ENCODE measurements around the gene HAL. TPM values are rescaled to one million over a fixed set of nuclear protein-coding genes. Genes with fewer than 3 reads are reported as not detected.
"Not testable (repeated sequence)": the region's sequence is repeated elsewhere in the genome, so short reads cannot be mapped to it uniquely, and the experiment has no call there.

Gene HAL
- total and polyA plus RNA-seq, 4 donors: 0.39 to 1.4 (median 0.63) TPM; not detected in 1

- ATAC-seq (ENCODE audit: low FRiP score) (no peak), DNase-seq (no peak)
- no peaks in the 10 kb centered on the region for H3K9me3 ChIP-seq (ENCODE audit: control insufficient read depth, low read length)
- H3K4me3 ChIP-seq (ENCODE audit: low read length in 2 of 2): no peak overlapping the region
- no peaks in the 10 kb centered on the region for H3K4me1 ChIP-seq (ENCODE audit: control insufficient read depth in 1 of 2, insufficient read depth in 2 of 2, low read length in 2 of 2)
- WGBS, 2 donors: 62 to 73% methylated on average over 4 of the region's 4 CpGs
- H3K27ac ChIP-seq (ENCODE audit: low read depth in 1 of 2, low read length in 2 of 2): no peak overlapping the region
- H3K27me3 ChIP-seq (ENCODE audit: control insufficient read depth in 1 of 2, insufficient read depth in 2 of 2, low read length in 1 of 2): no peaks in the 10 kb centered on the region
- no peaks in the 10 kb centered on the region for H3K36me3 ChIP-seq (ENCODE audit: control insufficient read depth in 1 of 2, insufficient read depth in 2 of 2, low read length in 1 of 2)
- intact Hi-C loops (cut with DNase I): no loop called here
These were observed 23.2 kb downstream of the HAL start for GRCh38 chr12:95972832-95973456.

GRCh38 chr12:95970905-95971304 is 25.2 kb downstream of the HAL start:
- Histone ChIP-seq H3K9me3 (ENCODE audit: control insufficient read depth, low read length) (no peaks in the 10 kb centered on the region), H3K4me1 (ENCODE audit: control insufficient read depth in 1 of 2, insufficient read depth in 2 of 2, low read length in 2 of 2) (no peaks in the 10 kb centered on the region), H3K27ac (ENCODE audit: low read depth in 1 of 2, low read length in 2 of 2) (no peak overlapping the region), H3K4me3 (ENCODE audit: low read length in 2 of 2) (no peak overlapping the region), H3K36me3 (ENCODE audit: control insufficient read depth in 1 of 2, insufficient read depth in 2 of 2, low read length in 1 of 2) (no peaks in the 10 kb centered on the region), H3K27me3 (ENCODE audit: control insufficient read depth in 1 of 2, insufficient read depth in 2 of 2, low read length in 1 of 2) (no peaks in the 10 kb centered on the region)
- DNase-seq (no peak), ATAC-seq (ENCODE audit: low FRiP score) (no peak)
- intact Hi-C loops (cut with DNase I): no loop called here
- WGBS, 2 donors: 50 to 52% methylated on average over 7 of the region's 7 CpGs

GRCh38 chr12:95969116-95969515 is 27.0 kb downstream of the HAL start:
- H3K4me3 ChIP-seq (ENCODE audit: low read length in 2 of 2); H3K9me3 ChIP-seq (ENCODE audit: control insufficient read depth, low read length); H3K4me1 ChIP-seq (ENCODE audit: control insufficient read depth in 1 of 2, insufficient read depth in 2 of 2, low read length in 2 of 2); ATAC-seq (ENCODE audit: low FRiP score); H3K27ac ChIP-seq (ENCODE audit: low read depth in 1 of 2, low read length in 2 of 2); intact Hi-C loops (cut with DNase I); H3K27me3 ChIP-seq (ENCODE audit: control insufficient read depth in 1 of 2, insufficient read depth in 2 of 2, low read length in 1 of 2); DNase-seq; H3K36me3 ChIP-seq (ENCODE audit: control insufficient read depth in 1 of 2, insufficient read depth in 2 of 2, low read length in 1 of 2): not testable (repeated sequence)
- 93 to 96% methylated on average over 21 to 28 of the region's 28 CpGs for WGBS, 2 donors

- Histone ChIP-seq H3K27ac (ENCODE audit: low read depth in 1 of 2, low read length in 2 of 2) (no peak overlapping the region), H3K9me3 (ENCODE audit: control insufficient read depth, low read length) (no peaks in the 10 kb centered on the region), H3K4me1 (ENCODE audit: control insufficient read depth in 1 of 2, insufficient read depth in 2 of 2, low read length in 2 of 2) (no peaks in the 10 kb centered on the region), H3K27me3 (ENCODE audit: control insufficient read depth in 1 of 2, insufficient read depth in 2 of 2, low read length in 1 of 2) (no peaks in the 10 kb centered on the region), H3K36me3 (ENCODE audit: control insufficient read depth in 1 of 2, insufficient read depth in 2 of 2, low read length in 1 of 2) (no peaks in the 10 kb centered on the region), H3K4me3 (ENCODE audit: low read length in 2 of 2) (no peak overlapping the region)
- intact Hi-C loops (cut with DNase I): no loop called here
- ATAC-seq (ENCODE audit: low FRiP score): no peak
- 96 to 97% methylated on average over 2 of the region's 2 CpGs for WGBS, 2 donors
- DNase-seq: no peak
These were observed 28.8 kb downstream of the HAL start for GRCh38 chr12:95967301-95967700.

GRCh38 chr12:95966287-95966870 is 29.8 kb downstream of the HAL start:
- Histone ChIP-seq H3K4me3 (ENCODE audit: low read length in 2 of 2) (no peak overlapping the region), H3K27ac (ENCODE audit: low read depth in 1 of 2, low read length in 2 of 2) (no peak overlapping the region), H3K9me3 (ENCODE audit: control insufficient read depth, low read length) (no peaks in the 10 kb centered on the region), H3K27me3 (ENCODE audit: control insufficient read depth in 1 of 2, insufficient read depth in 2 of 2, low read length in 1 of 2) (no peaks in the 10 kb centered on the region), H3K4me1 (ENCODE audit: control insufficient read depth in 1 of 2, insufficient read depth in 2 of 2, low read length in 2 of 2) (no peaks in the 10 kb centered on the region), H3K36me3 (ENCODE audit: control insufficient read depth in 1 of 2, insufficient read depth in 2 of 2, low read length in 1 of 2) (no peaks in the 10 kb centered on the region)
- 62 to 68% methylated on average over 7 of the region's 7 CpGs for WGBS, 2 donors
- intact Hi-C loops (cut with DNase I): no loop called here
- ATAC-seq (ENCODE audit: low FRiP score) (no peak), DNase-seq (no peak)

- Histone ChIP-seq H3K9me3 (ENCODE audit: control insufficient read depth, low read length) (no peaks in the 10 kb centered on the region), H3K4me3 (ENCODE audit: low read length in 2 of 2) (no peak overlapping the region), H3K4me1 (ENCODE audit: control insufficient read depth in 1 of 2, insufficient read depth in 2 of 2, low read length in 2 of 2) (no peaks in the 10 kb centered on the region), H3K27ac (ENCODE audit: low read depth in 1 of 2, low read length in 2 of 2) (no peak overlapping the region), H3K36me3 (ENCODE audit: control insufficient read depth in 1 of 2, insufficient read depth in 2 of 2, low read length in 1 of 2) (no peaks in the 10 kb centered on the region), H3K27me3 (ENCODE audit: control insufficient read depth in 1 of 2, insufficient read depth in 2 of 2, low read length in 1 of 2) (no peaks in the 10 kb centered on the region)
- 75 to 91% methylated on average over 2 of the region's 2 CpGs for WGBS, 2 donors
- ATAC-seq (ENCODE audit: low FRiP score) (no peak), DNase-seq (no peak)
- intact Hi-C loops (cut with DNase I): no loop called here
These were observed 33.0 kb downstream of the HAL start for GRCh38 chr12:95963096-95963495.

- DNase-seq (no peak), ATAC-seq (ENCODE audit: low FRiP score) (no peak)
- H3K4me3 ChIP-seq (ENCODE audit: low read length in 2 of 2): no peak overlapping the region
- no peaks in the 10 kb centered on the region for H3K36me3 ChIP-seq (ENCODE audit: control insufficient read depth in 1 of 2, insufficient read depth in 2 of 2, low read length in 1 of 2)
- intact Hi-C loops (cut with DNase I): no loop called here
- H3K27ac ChIP-seq (ENCODE audit: low read depth in 1 of 2, low read length in 2 of 2): no peak overlapping the region
- H3K4me1 ChIP-seq (ENCODE audit: control insufficient read depth in 1 of 2, insufficient read depth in 2 of 2, low read length in 2 of 2): no peaks in the 10 kb centered on the region
- WGBS, 2 donors: 59 to 63% methylated on average over 7 of the region's 7 CpGs
- H3K9me3 ChIP-seq (ENCODE audit: control insufficient read depth, low read length): no peaks in the 10 kb centered on the region
- H3K27me3 ChIP-seq (ENCODE audit: control insufficient read depth in 1 of 2, insufficient read depth in 2 of 2, low read length in 1 of 2): no peaks in the 10 kb centered on the region
These were observed 33.9 kb downstream of the HAL start for GRCh38 chr12:95962222-95962621.

GRCh38 chr12:95960241-95960640 is 35.9 kb downstream of the HAL start:
- 68 to 72% methylated on average over 5 of the region's 5 CpGs for WGBS, 2 donors
- intact Hi-C loops (cut with DNase I): no loop called here
- DNase-seq: no peak
- Histone ChIP-seq H3K36me3 (ENCODE audit: control insufficient read depth in 1 of 2, insufficient read depth in 2 of 2, low read length in 1 of 2) (no peaks in the 10 kb centered on the region), H3K27ac (ENCODE audit: low read depth in 1 of 2, low read length in 2 of 2) (no peak overlapping the region), H3K4me1 (ENCODE audit: control insufficient read depth in 1 of 2, insufficient read depth in 2 of 2, low read length in 2 of 2) (no peaks in the 10 kb centered on the region), H3K27me3 (ENCODE audit: control insufficient read depth in 1 of 2, insufficient read depth in 2 of 2, low read length in 1 of 2) (no peaks in the 10 kb centered on the region), H3K4me3 (ENCODE audit: low read length in 2 of 2) (no peak overlapping the region), H3K9me3 (ENCODE audit: control insufficient read depth, low read length) (no peaks in the 10 kb centered on the region)
- no peak for ATAC-seq (ENCODE audit: low FRiP score)

GRCh38 chr12:95959107-95959506 is 37.0 kb downstream of the HAL start:
- Histone ChIP-seq H3K36me3 (ENCODE audit: control insufficient read depth in 1 of 2, insufficient read depth in 2 of 2, low read length in 1 of 2) (no peaks in the 10 kb centered on the region), H3K27ac (ENCODE audit: low read depth in 1 of 2, low read length in 2 of 2) (no peak overlapping the region), H3K4me3 (ENCODE audit: low read length in 2 of 2) (no peak overlapping the region), H3K27me3 (ENCODE audit: control insufficient read depth in 1 of 2, insufficient read depth in 2 of 2, low read length in 1 of 2) (no peaks in the 10 kb centered on the region), H3K4me1 (ENCODE audit: control insufficient read depth in 1 of 2, insufficient read depth in 2 of 2, low read length in 2 of 2) (no peaks in the 10 kb centered on the region), H3K9me3 (ENCODE audit: control insufficient read depth, low read length) (no peaks in the 10 kb centered on the region)
- DNase-seq (no peak), ATAC-seq (ENCODE audit: low FRiP score) (no peak)
- WGBS, 2 donors: 13 to 18% methylated on average over 1 of the region's 1 CpG
- intact Hi-C loops (cut with DNase I): no loop called here

Measured in aorta (tissue), 5 donors.